HL-60 (cell line): ENCODE results near the gene NOTUM.
"Not testable (repeated sequence)": the region's sequence is repeated elsewhere in the genome, so short reads cannot be mapped to it uniquely, and the experiment has no call there.

ENCODE experiments used
- DNase-seq, 2 experiments: peaks; one replicate each; pipeline ENCODE4 v3.0.0-alpha.2; 2010 to 2020; ENCODE audit warnings: low read depth in 1 of 2, low spot score in 1 of 2
- H3K27ac ChIP-seq: fragments of 250-450 bp; sonication (Bioruptor Pico); replicated peaks from 2 replicates; pipeline ENCODE4 v1.5.1; 2020; ENCODE audit warnings: mild to moderate bottlenecking, moderate library complexity
- H3K27me3 ChIP-seq: fragments of 250-450 bp; sonication (Bioruptor Pico); 2 replicates; pipeline ENCODE4 v1.5.1; 2021; ENCODE audit warnings: mild to moderate bottlenecking, moderate library complexity; ENCODE audit not compliant: insufficient read depth, poor library complexity, severe bottlenecking
- H3K4me3 ChIP-seq: replicated peaks from 2 replicates; pipeline ENCODE4 v1.5.1; 2011; ENCODE audit warnings: mild to moderate bottlenecking, control low read depth, low read length; ENCODE audit not compliant: insufficient read depth
- GABPA ChIP-seq: IDR thresholded peaks from 2 replicates; pipeline ENCODE4 v1.6.1; 2012; ENCODE audit warnings: low read depth
- POLR2AphosphoS5 ChIP-seq: IDR thresholded peaks from 2 replicates; pipeline ENCODE4 v1.6.1; 2012; ENCODE audit warnings: low read depth
- REST ChIP-seq: IDR thresholded peaks from 2 replicates; pipeline ENCODE4 v1.6.1; 2012; ENCODE audit warnings: low read depth; ENCODE audit not compliant: insufficient replicate concordance
- SPI1 ChIP-seq: IDR thresholded peaks from 2 replicates; pipeline ENCODE4 v1.6.1; 2012; ENCODE audit warnings: low read depth, mild to moderate bottlenecking, borderline replicate concordance
- TF ChIP-seq, protein P1 (sequence below): IDR thresholded peaks from one replicate; pipeline ENCODE4 v1.5.1; 2011; ENCODE audit warnings: low read length, control low read depth, inconsistent platforms; ENCODE audit not compliant: insufficient read depth

Gene NOTUM

GRCh38 chr17:81955058-81955681, 5.8 kb downstream of the NOTUM start:
- Histone ChIP-seq H3K27me3 (peaks cover 3% of the 10 kb centered on the region), H3K27ac (no peak overlapping the region), H3K4me3 (no peak overlapping the region)
- TF ChIP-seq POLR2AphosphoS5 (no peak), GABPA (no peak), REST (no peak), SPI1 (no peak)
- TF ChIP-seq, protein P1, sequence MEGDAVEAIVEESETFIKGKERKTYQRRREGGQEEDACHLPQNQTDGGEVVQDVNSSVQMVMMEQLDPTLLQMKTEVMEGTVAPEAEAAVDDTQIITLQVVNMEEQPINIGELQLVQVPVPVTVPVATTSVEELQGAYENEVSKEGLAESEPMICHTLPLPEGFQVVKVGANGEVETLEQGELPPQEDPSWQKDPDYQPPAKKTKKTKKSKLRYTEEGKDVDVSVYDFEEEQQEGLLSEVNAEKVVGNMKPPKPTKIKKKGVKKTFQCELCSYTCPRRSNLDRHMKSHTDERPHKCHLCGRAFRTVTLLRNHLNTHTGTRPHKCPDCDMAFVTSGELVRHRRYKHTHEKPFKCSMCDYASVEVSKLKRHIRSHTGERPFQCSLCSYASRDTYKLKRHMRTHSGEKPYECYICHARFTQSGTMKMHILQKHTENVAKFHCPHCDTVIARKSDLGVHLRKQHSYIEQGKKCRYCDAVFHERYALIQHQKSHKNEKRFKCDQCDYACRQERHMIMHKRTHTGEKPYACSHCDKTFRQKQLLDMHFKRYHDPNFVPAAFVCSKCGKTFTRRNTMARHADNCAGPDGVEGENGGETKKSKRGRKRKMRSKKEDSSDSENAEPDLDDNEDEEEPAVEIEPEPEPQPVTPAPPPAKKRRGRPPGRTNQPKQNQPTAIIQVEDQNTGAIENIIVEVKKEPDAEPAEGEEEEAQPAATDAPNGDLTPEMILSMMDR: no peak
- DNase-seq: no peak

GRCh38 chr17:81954131-81955057, 6.6 kb downstream of the NOTUM start:
- no peak for DNase-seq
- Histone ChIP-seq H3K27ac (no peak overlapping the region), H3K4me3 (no peak overlapping the region), H3K27me3 (no peaks in the 10 kb centered on the region)
- no peak for TF ChIP-seq GABPA
- TF ChIP-seq, protein P1: no peak
- no peak for TF ChIP-seq SPI1
- no peak for TF ChIP-seq POLR2AphosphoS5
- TF ChIP-seq REST: no peak

GRCh38 chr17:81953443-81953842, 7.5 kb downstream of the NOTUM start:
- not testable (repeated sequence) for H3K4me3 ChIP-seq, H3K27me3 ChIP-seq, DNase-seq, H3K27ac ChIP-seq

- DNase-seq: no peak
- no peak overlapping the region for H3K4me3 ChIP-seq
- H3K27me3 ChIP-seq: no peaks in the 10 kb centered on the region
- no peak overlapping the region for H3K27ac ChIP-seq
- TF ChIP-seq GABPA (no peak), SPI1 (no peak), POLR2AphosphoS5 (no peak), REST (no peak)
- TF ChIP-seq, protein P1: no peak
These were observed 8.2 kb downstream of the NOTUM start for GRCh38 chr17:81952792-81953228.
